ENCODE results near the gene PKP4. TPM values are rescaled to one million over a fixed set of nuclear protein-coding genes. Genes with fewer than 3 reads are reported as not detected.

Gene PKP4
- total RNA-seq, 1 donor from 2014 or later, result 119 TPM

GRCh38 chr2:158495175-158495574 is 38.4 kb downstream of the PKP4 start:
- no peak for DNase-seq (ENCODE audit: extremely low spot score, unreplicated experiment)
- H3K4me1 Mint-ChIP-seq (ENCODE audit: unreplicated experiment), result peaks cover 72% of the 10 kb centered on the region

GRCh38 chr2:158496986-158497385 is 40.2 kb downstream of the PKP4 start:
- no peak for DNase-seq (ENCODE audit: extremely low spot score, unreplicated experiment)
- H3K27me3 Mint-ChIP-seq (ENCODE audit: unreplicated experiment), result no peaks in the 10 kb centered on the region
- no peaks in the 10 kb centered on the region for H3K9me3 Mint-ChIP-seq (ENCODE audit: unreplicated experiment)
- H3K4me1 Mint-ChIP-seq (ENCODE audit: unreplicated experiment), result peaks cover 80% of the 10 kb centered on the region
- H3K27ac Mint-ChIP-seq (ENCODE audit: unreplicated experiment), result no peak overlapping the region
- peaks cover 11% of the 10 kb centered on the region for H3K36me3 Mint-ChIP-seq (ENCODE audit: unreplicated experiment)
- H3K4me3 Mint-ChIP-seq (ENCODE audit: unreplicated experiment), result no peak overlapping the region
- TF ChIP-seq CTCF (IDR thresholded peaks at IDR 0.05), result no peak

More at GRCh38 chr2:158495175-158495574, 38.4 kb downstream of the PKP4 start:
- Mint-ChIP-seq H3K9me3 (ENCODE audit: unreplicated experiment) (no peaks in the 10 kb centered on the region), H3K27me3 (ENCODE audit: unreplicated experiment) (no peaks in the 10 kb centered on the region), H3K27ac (ENCODE audit: unreplicated experiment) (peak overlapping the region; percentile 56), H3K36me3 (ENCODE audit: unreplicated experiment) (peaks cover 7% of the 10 kb centered on the region), H3K4me3 (ENCODE audit: unreplicated experiment) (no peak overlapping the region)
- TF ChIP-seq CTCF (IDR thresholded peaks at IDR 0.05), result no peak

- Mint-ChIP-seq H3K4me3 (ENCODE audit: unreplicated experiment) (no peak overlapping the region), H3K36me3 (ENCODE audit: unreplicated experiment) (peaks cover 11% of the 10 kb centered on the region), H3K27ac (ENCODE audit: unreplicated experiment) (no peak overlapping the region), H3K27me3 (ENCODE audit: unreplicated experiment) (no peaks in the 10 kb centered on the region), H3K9me3 (ENCODE audit: unreplicated experiment) (no peaks in the 10 kb centered on the region), H3K4me1 (ENCODE audit: unreplicated experiment) (peaks cover 79% of the 10 kb centered on the region)
- TF ChIP-seq CTCF (IDR thresholded peaks at IDR 0.05), result no peak
- DNase-seq (ENCODE audit: extremely low spot score, unreplicated experiment), result no peak
Measured at GRCh38 chr2:158497486-158497885, 40.7 kb downstream of the PKP4 start.

GRCh38 chr2:158498043-158498748 is 41.4 kb downstream of the PKP4 start:
- Mint-ChIP-seq H3K4me1 (ENCODE audit: unreplicated experiment) (peaks cover 85% of the 10 kb centered on the region), H3K36me3 (ENCODE audit: unreplicated experiment) (peaks cover 11% of the 10 kb centered on the region), H3K4me3 (ENCODE audit: unreplicated experiment) (no peak overlapping the region), H3K27me3 (ENCODE audit: unreplicated experiment) (no peaks in the 10 kb centered on the region), H3K27ac (ENCODE audit: unreplicated experiment) (peak overlapping the region; percentile 76), H3K9me3 (ENCODE audit: unreplicated experiment) (no peaks in the 10 kb centered on the region)
- no peak for DNase-seq (ENCODE audit: extremely low spot score, unreplicated experiment)
- no peak for TF ChIP-seq CTCF (IDR thresholded peaks at IDR 0.05)

GRCh38 chr2:158498749-158499136 is 42.0 kb downstream of the PKP4 start:
- H3K9me3 Mint-ChIP-seq (ENCODE audit: unreplicated experiment), result no peaks in the 10 kb centered on the region
- peak overlapping the region; percentile 76 for H3K27ac Mint-ChIP-seq (ENCODE audit: unreplicated experiment)
- no peak for TF ChIP-seq CTCF (IDR thresholded peaks at IDR 0.05)
- H3K36me3 Mint-ChIP-seq (ENCODE audit: unreplicated experiment), result peaks cover 11% of the 10 kb centered on the region
- DNase-seq (ENCODE audit: extremely low spot score, unreplicated experiment), result no peak
- H3K4me1 Mint-ChIP-seq (ENCODE audit: unreplicated experiment), result peaks cover 85% of the 10 kb centered on the region
- H3K27me3 Mint-ChIP-seq (ENCODE audit: unreplicated experiment), result no peaks in the 10 kb centered on the region
- no peak overlapping the region for H3K4me3 Mint-ChIP-seq (ENCODE audit: unreplicated experiment)

All from osteocyte (in vitro differentiated cells).